Uterus (tissue), 4 donors: ENCODE measurements around the gene NHLRC1. TPM values are rescaled to one million over a fixed set of nuclear protein-coding genes. Genes with fewer than 3 reads are reported as not detected.
A peak's percentile ranks its signal among the peaks of the same experiment; 100 is the strongest.
"Not testable (repeated sequence)": the region's sequence is repeated elsewhere in the genome, so short reads cannot be mapped to it uniquely, and the experiment has no call there.

Experiments used
- DNase-seq, 2 donors: peaks; one replicate each; pipeline ENCODE4 v3.0.0-alpha.2; 2019 to 2020
- H3K27ac ChIP-seq, 2 donors: fragments of 200-600 bp; sonication (generic); 1 replicate in 1 of 2; 2 replicates in 1 of 2; pipeline ENCODE4 v1.5.1; 2016 to 2018
- H3K27me3 ChIP-seq, 2 donors: fragments of 200-600 bp; sonication (generic); one replicate each; pipeline ENCODE4 v1.5.1; 2018 to 2019; ENCODE audit warnings: control low read depth in 1 of 2
- H3K36me3 ChIP-seq, 2 donors: fragments of 200-600 bp; sonication (generic); one replicate each; pipeline ENCODE4 v1.5.1; 2019; ENCODE audit warnings: control low read depth in 1 of 2
- H3K4me1 ChIP-seq, 2 donors: fragments of 200-600 bp; sonication (generic); one replicate each; pipeline ENCODE4 v1.5.1; 2018 to 2019; ENCODE audit warnings: control low read depth in 1 of 2
- H3K4me3 ChIP-seq, 2 donors: fragments of 200-600 bp; sonication (generic); 1 replicate in 1 of 2; 2 replicates in 1 of 2; pipeline ENCODE4 v1.5.1; 2018 to 2019; ENCODE audit warnings: mild to moderate bottlenecking in 1 of 2
- H3K9me3 ChIP-seq, 2 donors: fragments of 200-600 bp; sonication (generic); one replicate each; pipeline ENCODE4 v1.5.1; 2019; ENCODE audit warnings: control low read depth in 1 of 2
- CTCF ChIP-seq, 4 experiments: fragments of 200-600 bp in 2 of 4; fragments of 450-650 bp in 2 of 4; sonication (generic) in 2 of 4; IDR thresholded peaks; one replicate each; pipeline ENCODE4 v1.5.1; 2016 to 2019; ENCODE audit warnings: antibody characterized with exemption in 4 of 4, mild to moderate bottlenecking in 2 of 4, moderate library complexity in 1 of 4
- POLR2A ChIP-seq, 2 donors: fragments of 450-650 bp; IDR thresholded peaks; one replicate each; pipeline ENCODE4 v1.6.1; 2016; ENCODE audit warnings: antibody characterized with exemption in 2 of 2, mild to moderate bottlenecking in 1 of 2, moderate library complexity in 1 of 2
- intact Hi-C: fragments of 100-400 bp; cut with DNase I; formaldehyde crosslinking; loops from one replicate; pipeline ENCODE4 v1.15.1; 2023; ENCODE audit warnings: low total_unique reads
- total RNA-seq, 4 donors: library from RNA; depleted of rRNA in 3 of 4; stranded (reverse); fragments of >200 nt in 3 of 4; gene quantifications; one replicate each; pipeline versions ENCODE4 v1.1.0 to v1.2.4, GENCODE V29; 2014 to 2023
- donor health status: DM: yes; HTN: yes; CAD: no.

NHLRC1 gene
- total RNA-seq, 4 donors from 2014 or later = 1.4 to 2.3 TPM; not detected in 2

- Histone ChIP-seq H3K4me1 (no peaks in the 10 kb centered on the region), H3K27ac (peak within 1 kb of the TSS; percentile 86 to 94), H3K36me3 (no peaks in the 10 kb centered on the region), H3K27me3 (no peaks in the 10 kb centered on the region), H3K9me3 (no peaks in the 10 kb centered on the region), H3K4me3 (peak within 1 kb of the TSS; percentile 88 to 98)
- intact Hi-C loops = no loop called here
- peak; percentile 80 to 85 for TF ChIP-seq POLR2A (IDR thresholded peaks at IDR 0.05)
- TF ChIP-seq CTCF (IDR thresholded peaks at IDR 0.05) = no peak
- peak; percentile 98 to 99 for DNase-seq
These were observed 32.8 kb upstream of the NHLRC1 start, which contains the start of gene KDM1B for GRCh38 chr6:18155150-18155863. Gene KDM1B (plus strand): TSS chr6:18155422. CDS start chr6:18159896, 4,474 bp downstream.

- Histone ChIP-seq H3K27me3 (no peaks in the 10 kb centered on the region), H3K4me1 (no peaks in the 10 kb centered on the region), H3K36me3 (no peaks in the 10 kb centered on the region), H3K4me3 (peak within 1 kb of the TSS; percentile 88 to 98), H3K9me3 (no peaks in the 10 kb centered on the region), H3K27ac (peak within 1 kb of the TSS; percentile 86 to 94)
- TF ChIP-seq CTCF (IDR thresholded peaks at IDR 0.05) (no peak), POLR2A (IDR thresholded peaks at IDR 0.05) (peak; percentile 39 to 44)
- DNase-seq = peak in 1 of 2 donors; percentile 30
- intact Hi-C loops = no loop called here
These were observed 32.2 kb upstream of the NHLRC1 start, which contains the start of gene TPMT for GRCh38 chr6:18154507-18155149. Gene TPMT (minus strand): TSS chr6:18155077. CDS start chr6:18149127, 5,950 bp downstream.

GRCh38 chr6:18153311-18153703 lies 30.8 kb upstream of the NHLRC1 start:
- Histone ChIP-seq H3K4me3 (no peak overlapping the region), H3K4me1 (no peaks in the 10 kb centered on the region), H3K27ac (no peak overlapping the region), H3K36me3 (no peaks in the 10 kb centered on the region), H3K9me3 (no peaks in the 10 kb centered on the region), H3K27me3 (no peaks in the 10 kb centered on the region)
- TF ChIP-seq CTCF (IDR thresholded peaks at IDR 0.05) (no peak), POLR2A (IDR thresholded peaks at IDR 0.05) (no peak)
- intact Hi-C loops = no loop called here
- DNase-seq = no peak

DNA sequence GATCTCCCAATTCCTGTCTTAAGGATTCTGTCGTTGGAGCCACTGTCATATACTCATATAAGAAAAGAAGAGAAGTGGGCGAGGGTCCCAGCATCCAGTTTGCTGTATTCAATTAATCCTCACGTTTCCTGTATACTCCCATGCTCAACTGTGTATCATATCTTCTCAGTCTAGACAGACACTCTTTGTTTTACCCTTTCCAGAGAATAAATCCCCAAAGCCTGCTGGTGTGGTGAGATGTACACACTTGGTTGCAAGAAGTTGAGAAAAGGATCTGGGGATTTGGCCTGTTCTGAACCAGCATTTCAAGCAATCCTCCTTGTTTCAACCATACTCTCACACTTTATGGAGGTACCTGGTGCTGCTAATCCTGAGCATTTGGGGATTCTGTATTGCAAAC lies 29.3 kb upstream of the NHLRC1 start:
- no peak for DNase-seq
- H3K9me3 ChIP-seq = no peaks in the 10 kb centered on the region
- no peak overlapping the region for H3K27ac ChIP-seq
- intact Hi-C loops = no loop called here
- H3K36me3 ChIP-seq = no peaks in the 10 kb centered on the region
- no peak for TF ChIP-seq CTCF (IDR thresholded peaks at IDR 0.05)
- no peak for TF ChIP-seq POLR2A (IDR thresholded peaks at IDR 0.05)
- H3K4me3 ChIP-seq = no peak overlapping the region
- no peaks in the 10 kb centered on the region for H3K27me3 ChIP-seq
- no peaks in the 10 kb centered on the region for H3K4me1 ChIP-seq

DNA sequence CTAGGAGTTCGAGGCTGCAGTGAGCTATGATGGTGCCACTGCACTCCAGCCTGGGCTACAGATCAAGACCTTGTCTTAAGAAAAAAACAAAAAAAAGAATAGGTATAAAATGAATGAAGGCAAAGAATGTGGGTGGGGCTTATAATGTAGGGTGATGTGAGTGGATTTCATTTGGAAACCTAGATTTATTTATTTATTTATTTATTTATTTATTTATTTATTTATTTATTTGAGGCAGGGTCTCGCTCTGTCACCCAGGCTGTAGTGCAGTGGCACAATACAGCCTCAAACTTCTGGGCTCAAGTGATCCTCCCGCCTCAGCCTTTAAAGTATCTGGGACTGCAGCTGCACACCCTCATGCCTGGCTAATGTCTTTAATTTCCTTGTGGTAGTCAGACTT lies 28.9 kb upstream of the NHLRC1 start:
- H3K27ac ChIP-seq, H3K9me3 ChIP-seq, H3K4me3 ChIP-seq, H3K27me3 ChIP-seq, H3K4me1 ChIP-seq, H3K36me3 ChIP-seq, DNase-seq, intact Hi-C loops: not testable (repeated sequence)
